Activated CD8-positive, alpha-beta memory T cell treated with anti-CD3 and anti-CD28 coated beads, Interleukin-2, amount 10 ng/mL, durations not matched to agents 7 days and 5 days (primary cell): ENCODE results near the gene GPR35. TPM values are rescaled to one million over a fixed set of nuclear protein-coding genes. Genes with fewer than 3 reads are reported as not detected.
"Not testable (repeated sequence)": the region's sequence is repeated elsewhere in the genome, so short reads cannot be mapped to it uniquely, and the experiment has no call there.

ENCODE experiments used
- ATAC-seq: fragments of 150-1000 bp; cut with Tn5 transposase; one replicate; pipeline ENCODE4 v1.10.0; 2021; ENCODE audit warnings: moderate library complexity
- CTCF ChIA-PET: fragments of 350-600 bp; sonication (Branson Sonifier 250); formaldehyde crosslinking; loops from one replicate; lab custom pipeline; 2021; ENCODE audit warnings: antibody characterized with exemption; lab: Charles Lee
- DNase-seq: peaks from one replicate; pipeline ENCODE4 v3.0.0-alpha.2; 2020
- H3K27ac Mint-ChIP-seq: one replicate; pipeline ENCODE4 v1.8.0; 2021; ENCODE audit warnings: mild to moderate bottlenecking, mixed read lengths
- H3K27me3 Mint-ChIP-seq: one replicate; pipeline ENCODE4 v1.8.0; 2021; ENCODE audit warnings: mixed read lengths
- H3K36me3 Mint-ChIP-seq: one replicate; pipeline ENCODE4 v1.8.0; 2021; ENCODE audit warnings: mild to moderate bottlenecking, mixed read lengths
- H3K4me1 Mint-ChIP-seq: one replicate; pipeline ENCODE4 v1.8.0; 2021; ENCODE audit warnings: mixed read lengths
- H3K4me3 Mint-ChIP-seq: one replicate; pipeline ENCODE4 v1.8.0; 2021; ENCODE audit warnings: mild to moderate bottlenecking, moderate library complexity, mixed read lengths
- H3K9me3 Mint-ChIP-seq: one replicate; pipeline ENCODE4 v1.8.0; 2022; ENCODE audit warnings: low read depth, mixed read lengths
- total RNA-seq, 2 experiments: library from RNA; stranded (reverse); gene quantifications; one replicate each; pipeline ENCODE4 v1.2.3, GENCODE V29; 2021

GPR35 gene
- total RNA-seq, 2 experiments from 2014 or later, result 14.4 to 35.4 TPM

DNA sequence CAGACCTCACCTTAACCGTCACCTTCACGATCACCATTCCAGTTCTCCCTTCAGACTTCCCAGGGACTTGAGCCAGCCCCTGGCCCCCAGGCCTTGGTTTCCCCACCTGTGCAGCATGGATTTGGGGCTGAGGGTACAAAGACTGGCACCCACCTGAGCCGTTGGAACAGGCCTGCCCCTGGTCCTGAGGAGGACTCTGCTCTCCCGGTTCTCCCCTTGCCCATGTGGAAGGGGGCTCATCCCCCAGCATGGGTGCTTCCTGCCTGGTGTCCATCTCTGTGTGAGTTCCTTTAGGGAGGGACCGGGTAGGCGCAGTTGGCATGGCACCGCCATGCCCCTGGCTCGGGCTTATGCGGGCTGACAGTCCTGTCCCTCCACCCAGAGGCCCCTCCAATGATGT is 10.9 kb upstream of the GPR35 start:
- H3K27ac Mint-ChIP-seq, result no peak overlapping the region
- no peak overlapping the region for H3K4me3 Mint-ChIP-seq
- peaks cover 37% of the 10 kb centered on the region for H3K36me3 Mint-ChIP-seq
- no peaks in the 10 kb centered on the region for H3K27me3 Mint-ChIP-seq
- H3K4me1 Mint-ChIP-seq, result peaks cover 46% of the 10 kb centered on the region
- ATAC-seq (no peak), DNase-seq (no peak)
- CTCF ChIA-PET, result no interaction called here
- peaks cover 5% of the 10 kb centered on the region for H3K9me3 Mint-ChIP-seq

DNA sequence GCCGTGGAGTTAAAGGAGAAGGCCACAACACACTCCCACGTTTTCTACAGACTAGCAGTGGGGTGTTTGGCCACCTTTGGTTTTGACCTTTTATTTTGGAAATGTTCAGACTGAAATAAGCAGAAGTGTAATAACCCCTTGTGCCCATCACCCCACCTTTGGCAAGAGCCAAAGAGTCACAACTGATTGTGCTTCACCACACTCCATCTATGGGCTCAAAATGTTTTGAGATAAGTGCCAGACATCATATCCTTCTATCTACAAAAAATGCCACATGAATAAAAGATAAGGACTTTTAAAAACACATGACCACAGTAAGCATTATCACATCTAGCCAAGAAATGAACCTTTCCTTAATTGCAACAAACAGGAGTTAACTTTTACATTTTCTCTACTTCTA is 9.9 kb upstream of the GPR35 start:
- DNase-seq (no peak), ATAC-seq (no peak)
- Mint-ChIP-seq H3K4me1 (peaks cover 49% of the 10 kb centered on the region), H3K27me3 (no peaks in the 10 kb centered on the region), H3K27ac (no peak overlapping the region), H3K4me3 (no peak overlapping the region), H3K36me3 (peaks cover 34% of the 10 kb centered on the region), H3K9me3 (peaks cover 5% of the 10 kb centered on the region)
- CTCF ChIA-PET, result interaction anchor here (0.8 kb wide), 1 partner anchor 49 kb away, joined by 3 read pairs; no protein-coding TSS in a partner anchor

DNA sequence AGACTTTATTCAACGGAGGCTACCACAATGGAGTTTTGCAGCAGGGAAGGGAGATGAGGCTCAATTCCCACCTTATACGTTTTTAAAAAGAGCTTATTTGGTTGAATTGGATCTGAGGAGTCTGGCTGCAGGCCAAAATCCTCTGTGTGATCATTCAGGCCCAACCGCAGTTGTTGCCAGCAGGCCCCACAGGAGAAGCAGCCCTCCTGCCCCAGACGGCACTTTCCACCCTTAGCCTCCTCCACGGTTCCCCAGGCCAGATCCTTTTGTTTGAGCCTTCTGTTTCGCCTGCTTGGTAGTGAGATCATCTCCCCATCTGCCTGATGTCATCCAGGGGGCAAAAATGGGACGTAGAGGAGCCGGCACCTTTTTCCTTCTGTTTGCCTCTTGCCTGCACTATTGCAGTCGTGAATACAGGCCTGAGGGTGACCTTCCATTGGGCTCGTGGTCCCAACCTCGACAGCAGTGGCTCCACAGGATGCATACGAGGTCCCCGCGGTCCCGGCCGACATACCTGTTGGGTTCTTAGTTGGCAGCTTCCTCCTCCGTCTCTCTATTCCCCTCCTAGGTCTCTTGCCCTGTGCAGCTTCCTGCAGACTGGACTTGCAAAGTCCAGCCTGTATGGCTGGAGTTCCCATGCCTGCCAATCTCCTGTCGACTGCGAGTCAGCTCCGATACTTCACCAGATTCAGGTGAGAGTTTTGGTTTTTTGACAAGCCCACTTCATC is 9.3 kb upstream of the GPR35 start:
- CTCF ChIA-PET, result interaction anchor here (0.8 to 1.6 kb wide), 3 partner anchors 49 to 98 kb away, joined by 3 to 4 read pairs (median 3); no protein-coding TSS in a partner anchor
- Mint-ChIP-seq H3K4me1 (peaks cover 50% of the 10 kb centered on the region), H3K27ac (no peak overlapping the region), H3K9me3 (peaks cover 5% of the 10 kb centered on the region), H3K27me3 (no peaks in the 10 kb centered on the region), H3K36me3 (peaks cover 34% of the 10 kb centered on the region), H3K4me3 (no peak overlapping the region)
- ATAC-seq (no peak), DNase-seq (no peak)

DNA sequence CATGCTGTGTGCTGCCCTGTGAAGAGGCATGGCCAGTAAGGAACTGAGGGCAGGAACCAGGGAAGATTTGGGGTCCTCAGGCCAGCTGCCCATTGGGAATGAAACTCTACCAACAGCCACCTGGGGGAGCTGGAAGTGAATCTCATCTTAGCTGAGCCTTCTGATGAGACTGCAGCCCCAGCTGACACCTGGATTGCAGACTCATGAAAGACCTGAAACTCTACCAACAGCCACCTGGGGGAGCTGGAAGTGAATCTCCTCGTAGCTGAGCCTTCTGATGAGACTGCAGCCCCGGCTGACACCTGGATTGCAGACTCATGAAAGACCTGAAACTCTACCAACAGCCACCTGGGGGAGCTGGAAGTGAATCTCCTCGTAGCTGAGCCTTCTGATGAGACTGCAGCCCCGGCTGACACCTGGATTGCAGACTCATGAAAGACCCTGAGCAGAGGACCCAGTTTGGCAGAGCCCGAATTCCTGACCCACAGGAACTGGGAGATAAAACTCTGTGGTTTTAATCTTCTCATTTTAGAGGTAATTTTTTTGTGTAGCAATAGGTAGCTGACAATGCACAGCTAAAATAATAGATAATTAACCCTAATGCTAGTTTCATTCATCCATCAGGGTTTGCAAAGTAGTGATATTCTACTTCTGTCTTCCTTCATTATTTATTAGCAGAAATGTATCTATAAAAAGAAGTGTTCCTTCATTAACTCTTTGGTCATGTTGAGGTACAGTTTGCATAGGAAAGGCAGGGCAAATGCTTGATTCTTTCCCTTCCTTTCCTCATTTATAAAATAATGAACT is 8.2 kb upstream of the GPR35 start:
- not testable (repeated sequence) for H3K27me3 Mint-ChIP-seq

DNA sequence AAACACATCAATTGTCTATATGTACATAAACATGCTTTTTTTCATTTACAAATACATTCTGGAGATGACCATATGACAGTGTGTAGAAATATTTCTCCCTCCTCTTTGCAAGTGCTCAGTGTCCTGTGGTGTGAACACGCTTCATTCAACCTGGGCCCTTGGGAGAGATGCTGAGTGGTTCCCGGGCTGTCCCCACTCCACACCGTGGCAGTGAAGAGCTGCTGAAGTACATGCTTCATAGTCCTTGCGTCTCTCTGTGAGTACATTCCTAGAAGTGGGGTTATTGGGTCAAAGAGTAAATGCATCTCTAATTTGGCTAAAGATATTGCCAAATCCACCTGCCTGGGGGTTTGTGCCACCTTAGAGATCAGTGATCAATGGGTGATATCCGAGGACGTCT is 6.5 kb upstream of the GPR35 start:
- Mint-ChIP-seq H3K4me1 (peaks cover 63% of the 10 kb centered on the region), H3K27ac (peak overlapping the region; percentile 43), H3K4me3 (no peak overlapping the region), H3K36me3 (peaks cover 27% of the 10 kb centered on the region), H3K9me3 (peaks cover 5% of the 10 kb centered on the region), H3K27me3 (no peaks in the 10 kb centered on the region)
- ATAC-seq (no peak), DNase-seq (no peak)
- CTCF ChIA-PET, result interaction anchor here (1.2 to 2.4 kb wide), 2 partner anchors 10 to 52 kb away, joined by 5 to 6 read pairs; no protein-coding TSS in a partner anchor

More for the DNA sequence above, 8.2 kb upstream of the GPR35 start:
- H3K4me3 Mint-ChIP-seq, H3K9me3 Mint-ChIP-seq, H3K27ac Mint-ChIP-seq, DNase-seq, ATAC-seq: not testable (repeated sequence)
- peaks cover 49% of the 10 kb centered on the region for H3K4me1 Mint-ChIP-seq
- H3K36me3 Mint-ChIP-seq, result peaks cover 27% of the 10 kb centered on the region
- CTCF ChIA-PET, result interaction anchor here (1.1 to 1.6 kb wide), 6 partner anchors 10 to 103 kb away, joined by 3 to 9 read pairs (median 4); partner anchors contain the start of gene CAPN10

DNA sequence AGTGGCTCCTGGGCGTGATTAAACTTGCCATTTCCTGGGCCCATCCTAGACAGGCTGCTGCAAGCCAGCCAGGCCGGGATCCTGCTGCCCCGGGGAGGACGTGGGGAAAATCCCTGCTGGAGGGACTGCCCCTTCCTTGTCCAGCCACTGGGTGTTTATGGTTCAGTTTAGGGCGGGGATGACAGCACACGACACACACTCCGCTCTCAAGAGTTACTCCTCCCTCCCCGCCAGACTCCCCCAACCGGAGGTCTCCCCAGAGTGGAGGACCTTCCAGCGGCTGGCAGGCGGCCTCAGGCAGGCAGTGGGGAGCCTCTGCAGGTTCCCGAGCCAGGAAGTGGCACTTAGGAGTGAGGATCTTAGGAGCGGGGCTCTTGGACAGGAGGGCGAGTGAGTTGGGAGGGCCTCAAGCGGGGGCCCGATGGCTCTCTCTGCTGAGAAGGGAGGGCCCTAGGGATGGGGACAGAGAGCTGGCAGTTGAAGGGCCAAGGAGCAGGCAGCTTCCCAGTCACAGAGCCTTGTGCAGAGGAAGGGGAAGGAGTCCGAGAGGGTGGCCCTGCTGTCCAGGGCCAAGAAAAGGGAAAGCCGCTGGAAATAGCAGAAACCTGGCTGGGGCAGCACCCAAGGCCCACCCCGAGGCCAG is 5.7 kb upstream of the GPR35 start:
- ATAC-seq (no peak), DNase-seq (no peak)
- Mint-ChIP-seq H3K27me3 (no peaks in the 10 kb centered on the region), H3K9me3 (peaks cover 5% of the 10 kb centered on the region), H3K4me1 (peaks cover 71% of the 10 kb centered on the region), H3K4me3 (no peak overlapping the region), H3K36me3 (peaks cover 27% of the 10 kb centered on the region), H3K27ac (peak overlapping the region; percentile 56)
- CTCF ChIA-PET, result interaction anchor here (0.6 to 7.6 kb wide), 4 partner anchors 10 to 54 kb away, joined by 3 to 62 read pairs (median 6); partner anchors contain the start of gene CAPN10

DNA sequence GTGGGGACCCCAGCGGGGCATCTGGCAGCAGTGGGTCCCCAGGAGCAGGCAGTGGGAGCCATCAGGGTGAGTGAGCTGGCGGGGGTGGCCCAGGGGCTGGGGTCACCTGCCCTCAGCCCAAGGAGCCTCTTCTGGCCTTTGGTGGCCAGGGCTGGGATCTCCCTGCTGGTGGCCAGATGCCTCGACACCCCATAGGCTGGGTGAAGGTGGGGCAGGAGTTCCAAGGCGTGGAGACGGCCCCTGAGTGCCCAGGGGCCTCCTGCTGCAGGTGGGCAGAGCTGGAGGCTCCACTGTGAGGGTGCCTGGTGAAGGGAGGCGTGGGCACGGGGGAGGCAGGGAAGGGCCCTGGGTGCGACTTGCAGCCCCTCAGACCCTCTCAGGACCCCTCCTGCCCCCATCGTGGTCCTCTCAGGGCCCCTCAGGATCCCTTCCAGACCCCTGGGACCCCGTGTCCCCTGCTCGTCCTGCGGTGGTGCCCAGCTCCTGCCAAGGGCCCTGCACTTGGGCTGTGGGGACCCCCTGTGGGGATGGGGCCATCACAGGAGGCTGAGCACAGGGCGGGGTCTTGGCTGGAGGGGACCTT is 5.0 kb upstream of the GPR35 start:
- CTCF ChIA-PET, result interaction anchor here (0.6 to 7.6 kb wide), 4 partner anchors 7 to 54 kb away, joined by 3 to 62 read pairs (median 16); partner anchors contain the start of gene CAPN10
- Mint-ChIP-seq H3K36me3 (peaks cover 27% of the 10 kb centered on the region), H3K27ac (no peak overlapping the region), H3K4me3 (no peak overlapping the region), H3K9me3 (peaks cover 5% of the 10 kb centered on the region), H3K27me3 (no peaks in the 10 kb centered on the region), H3K4me1 (peaks cover 73% of the 10 kb centered on the region)
- DNase-seq (no peak), ATAC-seq (no peak)

DNA sequence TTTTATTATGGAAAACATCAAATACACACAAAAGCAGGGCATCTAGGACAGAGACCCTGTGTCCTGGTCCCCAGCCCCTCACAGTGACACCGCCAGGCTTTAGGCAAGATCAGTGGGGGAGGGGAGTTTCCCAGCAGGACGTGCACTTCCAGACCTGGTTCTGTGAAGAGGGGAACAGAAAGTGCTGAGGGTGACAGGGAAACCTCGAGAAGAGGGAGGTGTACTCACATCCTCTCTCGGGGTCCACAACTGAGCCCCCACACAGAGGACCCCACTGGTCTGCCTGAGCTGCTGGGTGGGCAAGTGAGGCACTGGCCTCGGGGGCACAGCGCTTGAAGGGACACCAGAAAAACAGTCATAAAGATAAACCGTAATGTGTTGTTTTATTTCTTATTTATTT is 4.4 kb upstream of the GPR35 start:
- peak overlapping the region; percentile 13 for H3K4me3 Mint-ChIP-seq
- CTCF ChIA-PET, result interaction anchor here (1.0 to 7.6 kb wide), 9 partner anchors 8 to 107 kb away, joined by 3 to 62 read pairs (median 9); partner anchors contain the start of genes CAPN10 and DUSP28
- H3K36me3 Mint-ChIP-seq, result peaks cover 24% of the 10 kb centered on the region
- DNase-seq (no peak), ATAC-seq (no peak)
- H3K4me1 Mint-ChIP-seq, result peaks cover 70% of the 10 kb centered on the region
- H3K9me3 Mint-ChIP-seq, result peaks cover 5% of the 10 kb centered on the region
- peak overlapping the region; percentile 97 for H3K27ac Mint-ChIP-seq
- H3K27me3 Mint-ChIP-seq, result no peaks in the 10 kb centered on the region

DNA sequence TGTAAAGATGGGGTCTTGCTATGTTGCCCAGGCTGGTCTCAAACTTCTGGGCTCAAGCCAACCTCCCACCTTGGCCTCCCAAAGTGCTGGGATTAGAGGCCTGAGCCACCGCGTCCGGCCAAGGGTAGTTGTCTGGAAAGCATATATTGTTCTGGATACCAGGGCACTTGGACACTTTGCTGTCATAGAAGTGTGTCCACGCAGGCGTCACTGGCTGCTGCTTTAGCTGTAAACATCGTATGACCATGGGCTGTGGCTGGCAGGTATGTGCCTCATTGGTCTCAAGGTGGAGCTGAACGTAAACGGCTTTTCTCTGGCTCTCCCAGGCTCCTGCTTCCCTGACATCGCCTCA is 3.2 kb upstream of the GPR35 start:
- Mint-ChIP-seq H3K27ac (peak overlapping the region; percentile 97), H3K36me3 (peaks cover 22% of the 10 kb centered on the region), H3K9me3 (peaks cover 2% of the 10 kb centered on the region), H3K27me3 (no peaks in the 10 kb centered on the region), H3K4me3 (peak overlapping the region; percentile 50), H3K4me1 (peaks cover 72% of the 10 kb centered on the region)
- DNase-seq (no peak), ATAC-seq (no peak)
- CTCF ChIA-PET, result interaction anchor here (1.0 to 7.6 kb wide), 12 partner anchors 9 to 108 kb away, joined by 3 to 62 read pairs (median 9); partner anchors contain the start of genes CAPN10 and DUSP28

DNA sequence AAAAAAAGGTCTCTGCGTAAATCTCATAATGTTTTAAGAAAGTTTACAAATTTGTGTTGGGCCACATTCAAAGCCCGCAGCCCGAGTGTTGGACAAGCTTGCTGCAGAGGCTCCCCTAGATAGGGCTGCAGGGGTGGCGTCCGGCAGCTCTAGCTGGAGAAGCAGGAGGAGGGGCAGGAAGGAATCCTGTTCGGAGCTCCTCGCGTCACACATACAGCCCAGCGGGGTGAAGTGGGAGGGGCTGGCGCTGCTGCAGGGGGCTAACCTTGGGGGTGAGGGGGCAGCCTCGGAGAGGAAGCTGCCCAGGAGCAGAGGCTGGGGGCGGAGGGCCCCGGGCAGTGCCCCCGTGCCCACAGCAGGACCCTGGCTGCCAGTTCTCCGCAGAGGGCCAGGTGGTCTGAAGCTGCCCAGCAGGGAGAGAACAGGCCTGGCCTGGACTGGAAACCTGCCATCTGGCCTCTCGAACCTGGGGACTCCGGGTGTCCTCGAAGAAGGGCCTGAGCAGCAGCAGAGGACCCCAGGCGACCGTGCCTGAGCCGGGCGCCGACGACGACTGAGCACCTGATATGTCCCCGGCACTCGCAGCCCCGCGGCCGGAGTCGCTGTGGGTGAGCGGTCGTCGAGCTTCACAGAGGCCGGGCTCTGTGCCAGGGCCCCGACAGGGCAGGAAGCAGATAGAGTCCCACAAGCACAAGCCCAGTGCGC is 2.6 kb upstream of the GPR35 start:
- peaks cover 75% of the 10 kb centered on the region for H3K4me1 Mint-ChIP-seq
- ATAC-seq, result no peak
- DNase-seq, result no peak
- peaks cover 1% of the 10 kb centered on the region for H3K9me3 Mint-ChIP-seq
- CTCF ChIA-PET, result interaction anchor here (1.3 to 7.6 kb wide), 8 partner anchors 10 to 108 kb away, joined by 3 to 62 read pairs (median 10); partner anchors contain the start of genes CAPN10 and DUSP28
- no peak overlapping the region for H3K4me3 Mint-ChIP-seq
- no peaks in the 10 kb centered on the region for H3K27me3 Mint-ChIP-seq
- peak overlapping the region; percentile 97 for H3K27ac Mint-ChIP-seq
- H3K36me3 Mint-ChIP-seq, result peaks cover 19% of the 10 kb centered on the region

DNA sequence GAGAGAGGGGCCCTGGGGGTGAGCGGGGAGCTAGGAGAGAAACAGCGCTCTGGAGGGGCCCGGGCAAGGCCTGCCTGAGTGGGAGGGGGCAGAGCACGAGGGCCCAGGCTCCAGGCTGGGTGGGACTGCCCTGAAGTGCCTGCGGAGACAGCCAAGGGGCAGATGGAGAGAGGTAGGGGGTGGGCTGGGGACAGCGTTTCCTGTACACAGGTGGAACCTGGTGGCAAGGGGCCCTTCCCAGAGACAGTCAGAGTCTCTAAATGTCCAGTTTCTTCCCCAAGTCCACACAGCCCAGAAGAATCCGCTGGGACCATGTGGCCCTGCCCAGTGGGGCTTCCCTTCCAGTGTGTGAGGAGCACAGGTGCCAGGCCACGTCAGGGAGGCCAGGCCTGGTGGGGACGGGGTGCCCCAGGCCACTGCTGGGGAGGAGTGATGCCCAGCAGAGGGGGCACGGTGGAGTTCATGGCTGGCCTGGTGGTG is 1.7 kb upstream of the GPR35 start:
- Mint-ChIP-seq H3K27me3 (no peaks in the 10 kb centered on the region), H3K4me1 (peaks cover 73% of the 10 kb centered on the region), H3K4me3 (no peak overlapping the region), H3K36me3 (peaks cover 16% of the 10 kb centered on the region), H3K9me3 (no peaks in the 10 kb centered on the region), H3K27ac (no peak overlapping the region)
- CTCF ChIA-PET, result interaction anchor here (1.5 to 7.6 kb wide), 4 partner anchors 11 to 37 kb away, joined by 3 to 62 read pairs (median 12); partner anchors contain the start of gene CAPN10
- no peak for ATAC-seq
- DNase-seq, result no peak
